Caco-2 (cell line): ENCODE results near the gene NBEAL2. TPM values are rescaled to one million over a fixed set of nuclear protein-coding genes. Genes with fewer than 3 reads are reported as not detected.

Experiments
- BruUV-seq: library from RNA; stranded (reverse); fragments of 400-500 nt; replicated peaks from 2 replicates; lab custom pipeline; 2021; lab: Mats Ljungman, UMichigan
- CTCF ChIA-PET: fragments of 300-600 bp; sonication (Branson Sonifier 250); formaldehyde crosslinking; loops from one replicate; lab custom pipeline; 2022; ENCODE audit warnings: antibody characterized with exemption; lab: Charles Lee
- POLR2A ChIA-PET: fragments of 300-600 bp; sonication (Branson Sonifier 250); formaldehyde crosslinking; loops from one replicate; lab custom pipeline; 2022; ENCODE audit warnings: antibody characterized with exemption; lab: Charles Lee
- DNase-seq, 2 experiments: peaks; one replicate each; pipeline versions ENCODE4 v3.0.0 to v3.0.0-alpha.2; 2020 to 2022
- H3K27me3 ChIP-seq: replicated peaks from 2 replicates; pipeline ENCODE4 v1.6.0; 2011; ENCODE audit warnings: low read length; ENCODE audit not compliant: control insufficient read depth, insufficient read depth
- H3K36me3 ChIP-seq: 2 replicates; pipeline ENCODE4 v1.5.1; 2011; ENCODE audit warnings: low read length; ENCODE audit not compliant: control insufficient read depth, insufficient read depth
- H3K4me1 ChIP-seq: fragments of 250-450 bp; sonication (Bioruptor Pico); 2 replicates; pipeline ENCODE4 v1.5.1; 2020; ENCODE audit warnings: mild to moderate bottlenecking
- H3K4me3 ChIP-seq: 2 replicates; pipeline ENCODE4 v1.5.1; 2011; ENCODE audit warnings: low read depth, mild to moderate bottlenecking, control low read depth, low read length
- H3K9me3 ChIP-seq: fragments of 250-450 bp; sonication (Bioruptor Pico); 2 replicates; pipeline ENCODE4 v1.5.1; 2020; ENCODE audit warnings: mild to moderate bottlenecking, moderate library complexity
- H3K27ac Mint-ChIP-seq: one replicate; pipeline ENCODE4 v1.8.0; 2022; ENCODE audit warnings: mixed read lengths; ENCODE audit not compliant: unreplicated experiment
- H3K27me3 Mint-ChIP-seq: one replicate; pipeline ENCODE4 v1.8.0; 2022; ENCODE audit warnings: mixed read lengths; ENCODE audit not compliant: insufficient read depth, unreplicated experiment
- H3K36me3 Mint-ChIP-seq: one replicate; pipeline ENCODE4 v1.8.0; 2022; ENCODE audit warnings: mild to moderate bottlenecking, mixed read lengths; ENCODE audit not compliant: insufficient read depth, unreplicated experiment
- H3K4me1 Mint-ChIP-seq: one replicate; pipeline ENCODE4 v1.8.0; 2022; ENCODE audit warnings: low read depth, mixed read lengths; ENCODE audit not compliant: unreplicated experiment
- H3K4me3 Mint-ChIP-seq: one replicate; pipeline ENCODE4 v1.8.0; 2022; ENCODE audit warnings: mild to moderate bottlenecking, moderate library complexity, mixed read lengths; ENCODE audit not compliant: unreplicated experiment
- H3K9me3 Mint-ChIP-seq: one replicate; pipeline ENCODE4 v1.8.0; 2022; ENCODE audit warnings: mixed read lengths; ENCODE audit not compliant: unreplicated experiment
- CTCF ChIP-seq, 2 experiments: fragments of 200-600 bp in 1 of 2; IDR thresholded peaks; 1 replicate in 1 of 2; 2 replicates in 1 of 2; pipeline versions ENCODE4 v1.5.1 to v1.8.0; 2011 to 2022; ENCODE audit warnings: antibody characterized with exemption in 1 of 2, control low read depth in 1 of 2, inconsistent platforms in 1 of 2, low read depth in 1 of 2, low read length in 1 of 2, mild to moderate bottlenecking in 1 of 2, moderate library complexity in 1 of 2; ENCODE audit not compliant: insufficient read depth in 1 of 2, severe bottlenecking in 1 of 2, unreplicated experiment in 1 of 2
- intact Hi-C: fragments of 100-400 bp; cut with micrococcal nuclease; formaldehyde crosslinking; loops from one replicate; pipeline ENCODE4 v1.10.0; 2022; ENCODE audit not compliant: unreplicated experiment
- total RNA-seq: library from RNA; stranded (reverse); gene quantifications from 2 replicates; pipeline ENCODE4 v1.2.3, GENCODE V29; 2022

The NBEAL2 gene
- total RNA-seq, 1 experiment from 2014 or later: 62.4 TPM

- H3K4me3 Mint-ChIP-seq: no peak overlapping the region
- no TSS peak for BruUV-seq
Observed at GRCh38 chr3:46950177-46950576, 29.3 kb upstream of the NBEAL2 start.

GRCh38 chr3:46950650-46951241, 28.7 kb upstream of the NBEAL2 start:
- Histone ChIP-seq H3K4me3 (no peak overlapping the region), H3K27me3 (no peaks in the 10 kb centered on the region), H3K9me3 (no peaks in the 10 kb centered on the region), H3K4me1 (peaks cover 45% of the 10 kb centered on the region), H3K36me3 (peaks cover 3% of the 10 kb centered on the region; the same call in 1 of the 2 replicates)
- H3K9me3 Mint-ChIP-seq: no peaks in the 10 kb centered on the region
- H3K36me3 Mint-ChIP-seq: peaks cover 42% of the 10 kb centered on the region
- H3K27me3 Mint-ChIP-seq: no peaks in the 10 kb centered on the region
- peaks cover 52% of the 10 kb centered on the region for H3K4me1 Mint-ChIP-seq
- BruUV-seq: no TSS peak
- DNase-seq: no peak
- POLR2A ChIA-PET: interaction anchor here (0.6 kb wide), 1 partner anchor 26 kb away, joined by 5 read pairs; no protein-coding TSS in a partner anchor
- H3K4me3 Mint-ChIP-seq: no peak overlapping the region
- H3K27ac Mint-ChIP-seq: no peak overlapping the region
- intact Hi-C loops: no loop called here
- no peak for TF ChIP-seq CTCF (IDR thresholded peaks at IDR 0.05; ENCODE audit: insufficient read depth in 1 of 2, low read depth in 1 of 2, low read length in 1 of 2, severe bottlenecking in 1 of 2, unreplicated experiment in 1 of 2)
- CTCF ChIA-PET: no interaction called here

More at GRCh38 chr3:46950177-46950576, 29.3 kb upstream of the NBEAL2 start:
- H3K4me1 ChIP-seq: peaks cover 45% of the 10 kb centered on the region
- H3K27me3 ChIP-seq: no peaks in the 10 kb centered on the region
- peak overlapping the region; percentile 64 for H3K27ac Mint-ChIP-seq
- CTCF ChIA-PET: interaction anchor here (0.7 kb wide), 1 partner anchor 391 kb away, joined by 4 read pairs; no protein-coding TSS in a partner anchor
- H3K4me1 Mint-ChIP-seq: peaks cover 50% of the 10 kb centered on the region
- H3K9me3 Mint-ChIP-seq: no peaks in the 10 kb centered on the region
- intact Hi-C loops: no loop called here
- POLR2A ChIA-PET: no interaction called here
- H3K27me3 Mint-ChIP-seq: no peaks in the 10 kb centered on the region
- no peak overlapping the region for H3K4me3 ChIP-seq
- no peak for DNase-seq
- peaks cover 3% of the 10 kb centered on the region; the same call in 1 of the 2 replicates for H3K36me3 ChIP-seq
- TF ChIP-seq CTCF (IDR thresholded peaks at IDR 0.05; ENCODE audit: insufficient read depth in 1 of 2, low read depth in 1 of 2, low read length in 1 of 2, severe bottlenecking in 1 of 2, unreplicated experiment in 1 of 2): no peak
- no peaks in the 10 kb centered on the region for H3K9me3 ChIP-seq
- H3K36me3 Mint-ChIP-seq: peaks cover 44% of the 10 kb centered on the region

GRCh38 chr3:46952813-46953212, 26.7 kb upstream of the NBEAL2 start:
- CTCF ChIA-PET: no interaction called here
- no peaks in the 10 kb centered on the region for H3K36me3 ChIP-seq
- Mint-ChIP-seq H3K9me3 (no peaks in the 10 kb centered on the region), H3K36me3 (peaks cover 41% of the 10 kb centered on the region), H3K27ac (no peak overlapping the region), H3K4me1 (peaks cover 34% of the 10 kb centered on the region), H3K27me3 (no peaks in the 10 kb centered on the region), H3K4me3 (no peak overlapping the region)
- H3K9me3 ChIP-seq: no peaks in the 10 kb centered on the region
- BruUV-seq: no TSS peak
- intact Hi-C loops: no loop called here
- TF ChIP-seq CTCF (IDR thresholded peaks at IDR 0.05; ENCODE audit: insufficient read depth in 1 of 2, low read depth in 1 of 2, low read length in 1 of 2, severe bottlenecking in 1 of 2, unreplicated experiment in 1 of 2): no peak
- no peak overlapping the region for H3K4me3 ChIP-seq
- H3K4me1 ChIP-seq: peaks cover 44% of the 10 kb centered on the region
- no peak for DNase-seq
- no peaks in the 10 kb centered on the region for H3K27me3 ChIP-seq
- POLR2A ChIA-PET: no interaction called here
